ENCODE results near the gene CFP. TPM values are rescaled to one million over a fixed set of nuclear protein-coding genes. Genes with fewer than 3 reads are reported as not detected.

The CFP gene
- total and polyA plus RNA-seq, 2 donors (not counting 1 experiment from before 2014, with no cell fraction given), result 0.59 to 3.8 TPM

GRCh38 chrX:47614618-47615017 is 15.1 kb downstream of the CFP start:
- H4K20me1 ChIP-seq (ENCODE audit: control insufficient read depth, insufficient read depth, low read length, poor library complexity, severe bottlenecking), result no peaks in the 10 kb centered on the region
- H3K27ac ChIP-seq (ENCODE audit: low read length in 2 of 2), result no peak overlapping the region
- no peaks in the 10 kb centered on the region for H3K36me3 ChIP-seq (replicated peaks in 1 of 2; ENCODE audit: control extremely low read depth in 1 of 2, control insufficient read depth in 1 of 2, extremely low read depth in 1 of 2, insufficient read depth in 2 of 2, low read length in 1 of 2)
- no peak overlapping the region for H2AFZ ChIP-seq (ENCODE audit: insufficient read depth, low read depth, low read length, poor library complexity, severe bottlenecking)
- H3K79me2 ChIP-seq (ENCODE audit: control insufficient read depth, insufficient read depth, low read length), result no peaks in the 10 kb centered on the region
- POLR2A ChIA-PET, result no interaction called here
- H3K4me1 Mint-ChIP-seq, result peaks cover 3% of the 10 kb centered on the region
- no peaks in the 10 kb centered on the region for H3K9me3 Mint-ChIP-seq (ENCODE audit: insufficient read depth)
- no peak overlapping the region for H3K9ac ChIP-seq (ENCODE audit: low read length)
- CTCF ChIA-PET, result no interaction called here
- H3K27me3 Mint-ChIP-seq, result peaks cover 29% of the 10 kb centered on the region
- TF ChIP-seq CTCF (IDR thresholded peaks at IDR 0.05), result no peak
- TF ChIP-seq EZH2 (IDR thresholded peaks at IDR 0.05; ENCODE audit: borderline replicate concordance, insufficient read depth, low read depth, low read length, poor library complexity, severe bottlenecking), result no peak
- H3K4me2 ChIP-seq (replicated peaks; ENCODE audit: low read depth, low read length, poor library complexity, severe bottlenecking), result no peak overlapping the region
- WGBS (ENCODE audit: insufficient coverage), result 100% methylated on average over 2 of the region's 5 CpGs
- DNase-seq (no peak), ATAC-seq (ENCODE audit: low read depth) (no peak)
- H3K4me1 ChIP-seq (ENCODE audit: control insufficient read depth in 2 of 2, insufficient read depth in 2 of 2, low read length in 2 of 2), result peaks cover 0 to 2% of the 10 kb centered on the region in 2 donors
- no peaks in the 10 kb centered on the region for H3K9me3 ChIP-seq (ENCODE audit: control extremely low read depth in 1 of 3, control insufficient read depth in 2 of 3, insufficient read depth in 1 of 3, low read length in 2 of 3)
- no peak overlapping the region for H3K27ac Mint-ChIP-seq
- intact Hi-C loops (cut with micrococcal nuclease), result no loop called here
- peaks cover 0 to 8% (median 2%) of the 10 kb centered on the region in 4 experiments for H3K27me3 ChIP-seq (replicated peaks in 1 of 4; ENCODE audit: control extremely low read depth in 1 of 4, control insufficient read depth in 3 of 4, insufficient read depth in 4 of 4, low read length in 3 of 4)
- no peak overlapping the region for H3K4me3 Mint-ChIP-seq
- no peak overlapping the region for H3K4me3 ChIP-seq (ENCODE audit: control extremely low read depth in 1 of 5, extremely low read depth in 1 of 5, insufficient read depth in 1 of 5, low read depth in 2 of 5, low read length in 4 of 5)

GRCh38 chrX:47613082-47613481 is 16.6 kb downstream of the CFP start:
- H3K9me3 Mint-ChIP-seq (ENCODE audit: insufficient read depth), result no peaks in the 10 kb centered on the region
- POLR2A ChIA-PET, result interaction anchor here (0.6 kb wide), 1 partner anchor 909 kb away, joined by 10 read pairs; no protein-coding TSS in a partner anchor
- H3K9ac ChIP-seq (ENCODE audit: low read length), result no peak overlapping the region

More at GRCh38 chrX:47613082-47613481, 16.6 kb downstream of the CFP start:
- Histone ChIP-seq H3K4me2 (replicated peaks; ENCODE audit: low read depth, low read length, poor library complexity, severe bottlenecking) (no peak overlapping the region), H3K9me3 (ENCODE audit: control extremely low read depth in 1 of 3, control insufficient read depth in 2 of 3, insufficient read depth in 1 of 3, low read length in 2 of 3) (no peaks in the 10 kb centered on the region), H4K20me1 (ENCODE audit: control insufficient read depth, insufficient read depth, low read length, poor library complexity, severe bottlenecking) (no peaks in the 10 kb centered on the region), H3K4me3 (ENCODE audit: control extremely low read depth in 1 of 5, extremely low read depth in 1 of 5, insufficient read depth in 1 of 5, low read depth in 2 of 5, low read length in 4 of 5) (no peak overlapping the region), H3K79me2 (ENCODE audit: control insufficient read depth, insufficient read depth, low read length) (no peaks in the 10 kb centered on the region), H2AFZ (ENCODE audit: insufficient read depth, low read depth, low read length, poor library complexity, severe bottlenecking) (no peak overlapping the region), H3K27ac (ENCODE audit: low read length in 2 of 2) (no peak overlapping the region), H3K36me3 (replicated peaks in 1 of 2; ENCODE audit: control extremely low read depth in 1 of 2, control insufficient read depth in 1 of 2, extremely low read depth in 1 of 2, insufficient read depth in 2 of 2, low read length in 1 of 2) (no peaks in the 10 kb centered on the region), H3K27me3 (replicated peaks in 1 of 4; ENCODE audit: control extremely low read depth in 1 of 4, control insufficient read depth in 3 of 4, insufficient read depth in 4 of 4, low read length in 3 of 4) (peaks cover 0 to under 1% (median under 1%) of the 10 kb centered on the region in 4 experiments), H3K4me1 (ENCODE audit: control insufficient read depth in 2 of 2, insufficient read depth in 2 of 2, low read length in 2 of 2) (no peaks in the 10 kb centered on the region)
- CTCF ChIA-PET, result no interaction called here
- ATAC-seq (ENCODE audit: low read depth) (no peak), DNase-seq (no peak)
- H3K4me3 Mint-ChIP-seq, result no peak overlapping the region
- WGBS (ENCODE audit: insufficient coverage), result 100% methylated on average over 2 of the region's 8 CpGs
- intact Hi-C loops (cut with micrococcal nuclease), result no loop called here
- H3K27me3 Mint-ChIP-seq, result peaks cover 20% of the 10 kb centered on the region
- H3K27ac Mint-ChIP-seq, result no peak overlapping the region
- TF ChIP-seq CTCF (IDR thresholded peaks at IDR 0.05) (no peak), EZH2 (IDR thresholded peaks at IDR 0.05; ENCODE audit: borderline replicate concordance, insufficient read depth, low read depth, low read length, poor library complexity, severe bottlenecking) (no peak)
- no peaks in the 10 kb centered on the region for H3K4me1 Mint-ChIP-seq

All from B cell (primary cell).